HG02759 (cell line): ENCODE data around the gene AKT1S1.
"Not testable (repeated sequence)": the region's sequence is repeated elsewhere in the genome, so short reads cannot be mapped to it uniquely, and the experiment has no call there.

Experiments used
- ATAC-seq: cut with Tn5 transposase; IDR thresholded peaks from one replicate; pipeline ENCODE4 v1.9.1; 2021; ENCODE audit warnings: mild to moderate bottlenecking, moderate library complexity; ENCODE audit not compliant: unreplicated experiment

The AKT1S1 gene

GRCh38 chr19:49877020-49877878, at the start of gene AKT1S1, which contains the start of gene TBC1D17:
Gene AKT1S1, minus strand, starts transcription at chr19:49877355. Its CDS starts 4,060 bp downstream, at chr19:49873295.
Gene TBC1D17, plus strand, starts transcription at chr19:49877702. Its CDS starts 22 bp downstream, at chr19:49877724.
- ATAC-seq, result peak; percentile 63

GRCh38 chr19:49926515-49926914, 49.4 kb upstream of the AKT1S1 start:
- no peak for ATAC-seq

GRCh38 chr19:49925486-49925885, 48.3 kb upstream of the AKT1S1 start:
- ATAC-seq, result no peak

- ATAC-seq, result not testable (repeated sequence)
These were observed 47.7 kb upstream of the AKT1S1 start for GRCh38 chr19:49924881-49925210.

GRCh38 chr19:49924004-49924880, 47.1 kb upstream of the AKT1S1 start:
- ATAC-seq, result no peak

- ATAC-seq, result no peak
These were observed 46.2 kb upstream of the AKT1S1 start for GRCh38 chr19:49923055-49924003.

GRCh38 chr19:49921871-49922795, 45.0 kb upstream of the AKT1S1 start:
- ATAC-seq, result no peak

GRCh38 chr19:49920624-49921363, 43.6 kb upstream of the AKT1S1 start:
- no peak for ATAC-seq

GRCh38 chr19:49918089-49918488, 40.9 kb upstream of the AKT1S1 start:
- no peak for ATAC-seq

GRCh38 chr19:49916839-49917733, 39.9 kb upstream of the AKT1S1 start:
- ATAC-seq, result no peak

GRCh38 chr19:49915271-49915670, 38.1 kb upstream of the AKT1S1 start:
- ATAC-seq, result no peak

- no peak for ATAC-seq
These were observed 36.6 kb upstream of the AKT1S1 start for GRCh38 chr19:49913720-49914119.

GRCh38 chr19:49912965-49913685, 36.0 kb upstream of the AKT1S1 start:
- ATAC-seq, result no peak

GRCh38 chr19:49911381-49912145, 34.4 kb upstream of the AKT1S1 start:
- peak; percentile 26 for ATAC-seq

GRCh38 chr19:49910179-49910578, 33.0 kb upstream of the AKT1S1 start:
- ATAC-seq, result no peak
